PC-3 (cell line): ENCODE data around the gene DNAH14.

Experiments used
- CTCF ChIP-seq: fragments of 300-600 bp; sonication (generic); conservative IDR thresholded peaks from 2 replicates; pipeline ENCODE4 v1.5.1; 2017; ENCODE audit warnings: antibody characterized with exemption, low read depth, mild to moderate bottlenecking, low read length
- EZH2 ChIP-seq: fragments of 300-600 bp; sonication (generic); IDR thresholded peaks from one replicate; pipeline ENCODE4 v1.6.1; 2017; ENCODE audit warnings: antibody characterized with exemption, mild to moderate bottlenecking, low read length; ENCODE audit not compliant: unreplicated experiment

- no peak for TF ChIP-seq CTCF
- TF ChIP-seq EZH2: no peak
These were observed 325.2 kb downstream of the DNAH14 start for GRCh38 chr1:225254676-225255075.
